ENCODE data around the gene STOM. TPM values are rescaled to one million over a fixed set of nuclear protein-coding genes. Genes with fewer than 3 reads are reported as not detected.

STOM gene
- total RNA-seq, 1 experiment from 2014 or later, result 7.6 TPM

- Histone ChIP-seq H4K20me1 (ENCODE audit: insufficient read depth) (no peaks in the 10 kb centered on the region), H2AFZ (no peak overlapping the region), H3K27ac (no peak overlapping the region), H3K27me3 (ENCODE audit: insufficient read depth, low read depth) (no peaks in the 10 kb centered on the region), H3K4me2 (no peak overlapping the region), H3K9me3 (ENCODE audit: insufficient read depth, low read depth) (no peaks in the 10 kb centered on the region), H3K9me2 (ENCODE audit: insufficient read depth) (no peaks in the 10 kb centered on the region), H3F3A (ENCODE audit: insufficient read depth, low read depth) (peaks cover 21% of the 10 kb centered on the region), H3K4me3 (no peak overlapping the region), H3K79me2 (ENCODE audit: low read depth) (no peaks in the 10 kb centered on the region), H3K36me3 (ENCODE audit: low read depth) (no peaks in the 10 kb centered on the region), H3K4me1 (replicated peaks; ENCODE audit: insufficient read depth) (peaks cover 15% of the 10 kb centered on the region)
- TF ChIP-seq CTCF (conservative IDR thresholded peaks at IDR 0.05), result no peak
- no peak for TF ChIP-seq EZH2 (IDR thresholded peaks at IDR 0.05; ENCODE audit: low read depth)
- ChIA-PET POLR2A (ENCODE audit: unreplicated experiment) (no interaction called here), CTCF (interaction anchor here (0.6 kb wide), 1 partner anchor 8 kb away, joined by 3 read pairs; no protein-coding TSS in a partner anchor)
- no TSS peak for BruUV-seq (replicated peaks)
- no peak for DNase-seq
- intact Hi-C loops (cut with micrococcal nuclease; ENCODE audit: unreplicated experiment), result no loop called here
Observed at GRCh38 chr9:121367306-121368137, 2.5 kb downstream of the STOM start.

GRCh38 chr9:121366611-121367192, 3.3 kb downstream of the STOM start:
- H3K36me3 ChIP-seq (ENCODE audit: low read depth), result no peaks in the 10 kb centered on the region
- intact Hi-C loops (cut with micrococcal nuclease; ENCODE audit: unreplicated experiment), result no loop called here
- no peak overlapping the region for H3K27ac ChIP-seq
- H3K4me2 ChIP-seq, result no peak overlapping the region
- no peak for DNase-seq
- peaks cover 7% of the 10 kb centered on the region; the same call in 1 of the 2 replicates for H3K4me1 ChIP-seq (replicated peaks; ENCODE audit: insufficient read depth)
- H3K4me3 ChIP-seq, result no peak overlapping the region
- H3F3A ChIP-seq (ENCODE audit: insufficient read depth, low read depth), result peaks cover 14% of the 10 kb centered on the region
- no peaks in the 10 kb centered on the region for H3K27me3 ChIP-seq (ENCODE audit: insufficient read depth, low read depth)
- ChIA-PET CTCF (interaction anchor here (0.6 kb wide), 1 partner anchor 9 kb away, joined by 3 read pairs; no protein-coding TSS in a partner anchor), POLR2A (ENCODE audit: unreplicated experiment) (interaction anchor here (0.7 kb wide), 1 partner anchor 165 kb away, joined by 11 read pairs; no protein-coding TSS in a partner anchor)
- no TSS peak for BruUV-seq (replicated peaks)
- H4K20me1 ChIP-seq (ENCODE audit: insufficient read depth), result no peaks in the 10 kb centered on the region
- H3K9me2 ChIP-seq (ENCODE audit: insufficient read depth), result no peaks in the 10 kb centered on the region
- TF ChIP-seq CTCF (conservative IDR thresholded peaks at IDR 0.05) (no peak), EZH2 (IDR thresholded peaks at IDR 0.05; ENCODE audit: low read depth) (no peak)
- H2AFZ ChIP-seq, result no peak overlapping the region
- no peaks in the 10 kb centered on the region for H3K9me3 ChIP-seq (ENCODE audit: insufficient read depth, low read depth)
- H3K79me2 ChIP-seq (ENCODE audit: low read depth), result no peaks in the 10 kb centered on the region

GRCh38 chr9:121365564-121365963, 4.5 kb downstream of the STOM start:
- Histone ChIP-seq H3K27me3 (ENCODE audit: insufficient read depth, low read depth) (no peaks in the 10 kb centered on the region), H4K20me1 (ENCODE audit: insufficient read depth) (no peaks in the 10 kb centered on the region), H3K4me2 (no peak overlapping the region), H3K36me3 (ENCODE audit: low read depth) (no peaks in the 10 kb centered on the region), H3K9me3 (ENCODE audit: insufficient read depth, low read depth) (no peaks in the 10 kb centered on the region), H3K79me2 (ENCODE audit: low read depth) (no peaks in the 10 kb centered on the region), H3K4me1 (replicated peaks; ENCODE audit: insufficient read depth) (peaks cover 13% of the 10 kb centered on the region), H3K9me2 (ENCODE audit: insufficient read depth) (no peaks in the 10 kb centered on the region), H3K27ac (no peak overlapping the region), H2AFZ (no peak overlapping the region), H3K4me3 (no peak overlapping the region), H3F3A (ENCODE audit: insufficient read depth, low read depth) (peaks cover 3% of the 10 kb centered on the region; the same call in 1 of the 2 replicates)
- intact Hi-C loops (cut with micrococcal nuclease; ENCODE audit: unreplicated experiment), result no loop called here
- no TSS peak for BruUV-seq (replicated peaks)
- no peak for DNase-seq
- POLR2A ChIA-PET (ENCODE audit: unreplicated experiment), result no interaction called here
- CTCF ChIA-PET, result no interaction called here
- no peak for TF ChIP-seq EZH2 (IDR thresholded peaks at IDR 0.05; ENCODE audit: low read depth)
- TF ChIP-seq CTCF (conservative IDR thresholded peaks at IDR 0.05), result no peak
